Fibroblast of lung (primary cell): Measurements from ENCODE around the gene NHSL1. TPM values are rescaled to one million over a fixed set of nuclear protein-coding genes. Genes with fewer than 3 reads are reported as not detected.
A peak's percentile ranks its signal among the peaks of the same experiment; 100 is the strongest.

Experiments used
- DNase-seq, 2 donors: peaks; one replicate each; pipeline versions ENCODE4 v3.0.0 to v3.0.0-alpha.2; 2010; ENCODE audit warnings: low read depth in 2 of 2
- H2AFZ ChIP-seq: 2 replicates; pipeline ENCODE4 v1.5.1; 2012; ENCODE audit warnings: low read length, control low read depth, inconsistent platforms
- H3K27ac ChIP-seq: 2 replicates; pipeline ENCODE4 v1.5.1; 2011; ENCODE audit warnings: low read length, control low read depth; ENCODE audit not compliant: insufficient read depth
- H3K27me3 ChIP-seq: 2 replicates; pipeline ENCODE4 v1.5.1; 2011; ENCODE audit warnings: mild to moderate bottlenecking, low read length; ENCODE audit not compliant: control insufficient read depth, insufficient read depth
- H3K36me3 ChIP-seq: 2 replicates; pipeline ENCODE4 v1.5.1; 2011; ENCODE audit warnings: low read length; ENCODE audit not compliant: control insufficient read depth, insufficient read depth
- H3K4me1 ChIP-seq: 2 replicates; pipeline ENCODE4 v1.5.1; 2011; ENCODE audit warnings: low read length; ENCODE audit not compliant: control insufficient read depth, insufficient read depth; ENCODE audit errors: extremely low read depth
- H3K4me2 ChIP-seq: 2 replicates; pipeline ENCODE4 v1.5.1; 2011; ENCODE audit warnings: low read length, control low read depth; ENCODE audit not compliant: insufficient read depth; ENCODE audit errors: extremely low read depth
- H3K4me3 ChIP-seq, 4 experiments: fragments of 200-600 bp in 1 of 4; sonication (generic) in 1 of 4; replicated peaks in 1 of 4; 2 replicates each; pipeline ENCODE4 v1.5.1; 2011 to 2016; ENCODE audit warnings: low read length in 4 of 4, low read depth in 3 of 4, mild to moderate bottlenecking in 3 of 4, control low read depth in 2 of 4, inconsistent platforms in 1 of 4, mixed read lengths in 1 of 4; ENCODE audit not compliant: insufficient read depth in 1 of 4; ENCODE audit errors: control extremely low read depth in 1 of 4
- H3K79me2 ChIP-seq: 2 replicates; pipeline ENCODE4 v1.5.1; 2012; ENCODE audit warnings: mild to moderate bottlenecking, low read length, inconsistent platforms; ENCODE audit not compliant: control insufficient read depth, insufficient read depth
- H3K9ac ChIP-seq: 2 replicates; pipeline ENCODE4 v1.5.1; 2011; ENCODE audit warnings: mild to moderate bottlenecking, low read length, control low read depth; ENCODE audit not compliant: insufficient read depth
- H3K9me3 ChIP-seq: 2 replicates; pipeline ENCODE4 v1.5.1; 2012; ENCODE audit warnings: low read depth, low read length; ENCODE audit not compliant: control insufficient read depth, insufficient read depth
- H4K20me1 ChIP-seq: 2 replicates; pipeline ENCODE4 v1.5.1; 2011; ENCODE audit warnings: low read length; ENCODE audit not compliant: control insufficient read depth, insufficient read depth; ENCODE audit errors: extremely low read depth
- CTCF ChIP-seq, 2 donors: IDR thresholded peaks in 1 of 2; conservative IDR thresholded peaks in 1 of 2; 1 replicate in 1 of 2; 2 replicates in 1 of 2; pipeline ENCODE4 v1.5.1; 2011 to 2012; ENCODE audit warnings: low read length in 2 of 2, control low read depth in 1 of 2, inconsistent platforms in 1 of 2, low read depth in 1 of 2, mild to moderate bottlenecking in 1 of 2
- EZH2 ChIP-seq: IDR thresholded peaks from 2 replicates; pipeline ENCODE4 v1.5.1; 2012; ENCODE audit warnings: low read length, control low read depth, mild to moderate bottlenecking; ENCODE audit errors: missing control alignments
- polyA plus RNA-seq, 2 donors: library from polyadenylated mRNA; depleted of rRNA in 1 of 2; stranded (reverse) in 1 of 2; unstranded in 1 of 2; fragments of >200 nt; gene quantifications; 2 replicates each; pipeline ENCODE4 v1.2.1, GENCODE V29; 2011 to 2012; ENCODE audit warnings: missing spikeins in 1 of 2
- total RNA-seq: library from RNA; depleted of rRNA; stranded (reverse); fragments of >200 nt; gene quantifications from 2 replicates; pipeline ENCODE4 v1.2.1, GENCODE V29; 2014

Gene NHSL1
- total and polyA plus RNA-seq, 2 donors (not counting 1 experiment from before 2014, with no cell fraction given) = 9.5 to 10.6 TPM

- H3K27me3 ChIP-seq = no peaks in the 10 kb centered on the region
- H4K20me1 ChIP-seq = no peaks in the 10 kb centered on the region
- H3K9ac ChIP-seq = no peak overlapping the region
- no peak overlapping the region for H3K4me2 ChIP-seq
- TF ChIP-seq EZH2 (no peak), CTCF (conservative IDR thresholded peaks at IDR 0.05 in 1 of 2, IDR thresholded peaks at IDR 0.05 in 1 of 2; ENCODE audit: low read depth in 1 of 2, low read length in 2 of 2) (no peak)
- H3K27ac ChIP-seq = no peak overlapping the region
- no peaks in the 10 kb centered on the region for H3K9me3 ChIP-seq
- H3K4me1 ChIP-seq = peaks cover 13% of the 10 kb centered on the region
- H2AFZ ChIP-seq = no peak overlapping the region
- no peaks in the 10 kb centered on the region for H3K79me2 ChIP-seq
- DNase-seq = no peak
- H3K4me3 ChIP-seq = no peak overlapping the region
- H3K36me3 ChIP-seq = peaks cover 13% of the 10 kb centered on the region
These were observed 92.9 kb downstream of the NHSL1 start for GRCh38 chr6:138406443-138406842.

GRCh38 chr6:138405816-138406413 is 93.4 kb downstream of the NHSL1 start:
- Histone ChIP-seq H3K4me1 (peaks cover 8% of the 10 kb centered on the region), H3K9ac (no peak overlapping the region), H3K4me3 (no peak overlapping the region), H3K36me3 (peaks cover 12% of the 10 kb centered on the region), H3K27ac (no peak overlapping the region), H3K4me2 (no peak overlapping the region), H3K79me2 (no peaks in the 10 kb centered on the region), H3K9me3 (no peaks in the 10 kb centered on the region), H3K27me3 (no peaks in the 10 kb centered on the region), H4K20me1 (no peaks in the 10 kb centered on the region), H2AFZ (no peak overlapping the region)
- TF ChIP-seq CTCF (conservative IDR thresholded peaks at IDR 0.05 in 1 of 2, IDR thresholded peaks at IDR 0.05 in 1 of 2; ENCODE audit: low read depth in 1 of 2, low read length in 2 of 2) = no peak
- no peak for TF ChIP-seq EZH2
- no peak for DNase-seq

- Histone ChIP-seq H3K4me3 (peak overlapping the region; percentile 72 to 91 (median 78)), H3K36me3 (peaks cover 12% of the 10 kb centered on the region), H3K27ac (peak overlapping the region; percentile 52), H3K27me3 (no peaks in the 10 kb centered on the region), H3K4me2 (peak overlapping the region; percentile 75), H4K20me1 (no peaks in the 10 kb centered on the region), H3K9ac (peak overlapping the region; percentile 68), H2AFZ (peak overlapping the region; percentile 55), H3K4me1 (no peaks in the 10 kb centered on the region), H3K79me2 (no peaks in the 10 kb centered on the region), H3K9me3 (no peaks in the 10 kb centered on the region)
- TF ChIP-seq CTCF (conservative IDR thresholded peaks at IDR 0.05 in 1 of 2, IDR thresholded peaks at IDR 0.05 in 1 of 2; ENCODE audit: low read depth in 1 of 2, low read length in 2 of 2) (no peak), EZH2 (no peak)
- DNase-seq = peak in 1 of 2 donors; percentile 5
These were observed 94.5 kb downstream of the NHSL1 start for GRCh38 chr6:138404666-138405337.
